Hematopoietic multipotent progenitor cell treated with erythropoietin and hydrocortisone succinate and interleukin-3 and kit ligand, for 6 days (in vitro differentiated cells): ENCODE results near the gene CENPU.
A peak's percentile ranks its signal among the peaks of the same experiment; 100 is the strongest.
"Not testable (repeated sequence)": the region's sequence is repeated elsewhere in the genome, so short reads cannot be mapped to it uniquely, and the experiment has no call there.

ENCODE experiments used
- DNase-seq: peaks from one replicate; pipeline ENCODE4 v3.0.0-alpha.2; 2015

Gene CENPU, protein sequence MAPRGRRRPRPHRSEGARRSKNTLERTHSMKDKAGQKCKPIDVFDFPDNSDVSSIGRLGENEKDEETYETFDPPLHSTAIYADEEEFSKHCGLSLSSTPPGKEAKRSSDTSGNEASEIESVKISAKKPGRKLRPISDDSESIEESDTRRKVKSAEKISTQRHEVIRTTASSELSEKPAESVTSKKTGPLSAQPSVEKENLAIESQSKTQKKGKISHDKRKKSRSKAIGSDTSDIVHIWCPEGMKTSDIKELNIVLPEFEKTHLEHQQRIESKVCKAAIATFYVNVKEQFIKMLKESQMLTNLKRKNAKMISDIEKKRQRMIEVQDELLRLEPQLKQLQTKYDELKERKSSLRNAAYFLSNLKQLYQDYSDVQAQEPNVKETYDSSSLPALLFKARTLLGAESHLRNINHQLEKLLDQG

DNA sequence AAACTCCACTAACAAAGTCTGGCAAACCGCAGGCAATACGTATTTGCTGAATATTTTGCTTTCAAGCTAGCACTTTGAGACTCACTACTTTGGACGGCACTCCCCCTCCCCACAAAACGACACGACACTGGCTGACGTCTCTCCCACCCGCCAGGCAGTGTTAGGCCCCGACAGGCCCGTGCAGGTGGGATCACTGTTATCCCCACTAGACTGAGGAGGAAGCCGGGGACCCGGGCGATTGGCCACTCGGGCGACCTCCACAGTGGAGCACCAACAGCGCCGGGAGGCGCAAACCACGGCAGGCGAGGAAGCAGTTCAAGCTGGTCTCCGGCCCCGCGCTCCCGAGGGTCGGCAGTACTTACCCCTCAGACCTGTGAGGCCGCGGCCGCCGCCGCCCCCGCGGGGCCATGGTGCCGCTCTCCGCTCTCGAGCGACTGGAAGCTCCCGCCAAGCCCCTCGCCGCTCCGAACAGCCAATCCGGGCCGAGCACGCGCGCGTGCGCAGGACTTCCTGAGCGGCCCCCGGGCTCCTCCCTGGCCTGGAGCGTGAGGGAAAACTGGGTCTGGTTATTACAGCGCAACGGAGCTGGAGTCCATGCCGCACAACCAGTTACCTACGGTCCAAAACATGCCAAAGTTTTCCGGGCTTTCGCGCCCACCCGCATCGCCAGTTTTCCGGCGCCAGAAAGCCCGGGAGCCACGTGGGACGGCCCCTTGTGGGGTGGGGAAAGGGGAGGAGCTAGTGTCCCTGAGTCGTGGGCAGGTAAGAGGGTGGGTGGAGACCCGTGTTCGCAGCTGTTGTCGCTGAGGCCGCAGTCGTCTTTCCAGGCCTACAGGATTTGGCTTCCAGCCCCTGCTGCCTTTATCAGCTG, at the start of gene CENPU:
Gene CENPU (minus strand): TSS at position 443 of the 871 bp plus-strand sequence. CDS start 34 bp downstream, at position 409.
- peak; percentile 99 for DNase-seq

DNA sequence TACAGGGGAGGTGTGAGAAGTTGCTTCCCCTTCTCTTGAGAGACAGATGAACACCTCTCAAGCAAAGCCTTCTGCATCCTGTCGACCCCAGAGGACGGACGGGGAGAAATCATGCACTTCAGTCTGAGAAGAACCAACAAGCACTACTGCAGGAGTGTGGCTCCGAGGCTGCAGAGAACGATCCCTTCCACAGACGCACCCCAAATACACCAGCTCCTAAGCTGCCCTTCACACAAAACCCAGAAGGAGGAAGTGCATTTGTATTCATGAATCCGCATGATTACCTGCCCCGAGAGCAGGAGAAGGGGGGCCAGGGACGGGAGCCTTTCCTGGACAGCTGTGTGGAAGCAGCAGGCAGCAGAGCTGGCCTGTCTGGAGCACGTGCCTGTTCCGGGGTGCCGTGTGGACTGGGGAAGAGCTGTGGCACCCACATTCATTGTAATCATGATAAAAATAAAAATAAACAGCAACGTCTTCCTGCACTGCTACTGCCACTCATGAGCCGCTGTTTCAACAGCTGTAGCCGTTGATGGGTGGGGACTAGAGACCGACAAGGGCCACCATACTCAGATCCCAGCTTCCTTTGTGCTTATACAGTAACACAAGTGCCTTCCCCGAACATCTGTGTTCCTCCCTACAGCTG, 49.0 kb upstream of the CENPU start:
- DNase-seq = peak; percentile 60

DNA sequence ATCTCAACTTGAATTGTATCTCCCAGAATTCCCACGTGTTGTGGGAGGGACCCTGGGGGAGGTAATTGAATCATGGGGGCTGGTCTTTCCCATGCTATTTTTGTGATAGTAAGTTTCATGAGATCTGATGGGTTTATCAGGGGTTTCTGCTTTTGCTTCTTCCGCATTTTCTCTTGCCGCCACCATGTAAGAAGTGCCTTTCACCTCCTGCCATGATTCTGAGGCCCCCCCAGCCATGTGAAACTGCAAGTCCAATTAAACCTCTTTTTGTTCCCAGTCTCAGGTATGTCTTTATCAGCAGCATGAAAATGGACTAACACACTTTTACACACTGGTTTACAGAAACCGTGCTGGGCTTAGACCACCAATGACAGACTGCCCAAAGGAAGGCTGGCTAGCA, 45.3 kb upstream of the CENPU start:
- DNase-seq = not testable (repeated sequence)

DNA sequence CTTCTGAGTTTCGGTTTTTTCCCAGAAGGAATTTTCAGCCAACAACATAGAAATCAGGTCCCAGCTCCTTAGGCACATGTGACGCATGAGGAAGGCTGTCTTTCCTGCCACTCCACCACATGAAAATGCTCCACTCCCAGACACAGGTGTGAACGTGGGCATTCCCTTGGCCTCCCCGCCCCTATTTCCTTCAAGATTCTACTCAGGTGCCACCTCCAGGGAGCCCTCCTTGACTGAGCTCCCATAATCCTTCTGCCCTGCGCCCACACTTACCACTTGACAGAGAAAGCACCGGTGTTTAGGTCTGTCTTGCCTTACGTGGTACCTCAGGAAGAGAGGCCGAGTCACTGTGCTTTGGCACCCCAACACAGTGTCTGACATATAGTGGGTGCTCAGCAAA, 44.4 kb upstream of the CENPU start:
- no peak for DNase-seq

DNA sequence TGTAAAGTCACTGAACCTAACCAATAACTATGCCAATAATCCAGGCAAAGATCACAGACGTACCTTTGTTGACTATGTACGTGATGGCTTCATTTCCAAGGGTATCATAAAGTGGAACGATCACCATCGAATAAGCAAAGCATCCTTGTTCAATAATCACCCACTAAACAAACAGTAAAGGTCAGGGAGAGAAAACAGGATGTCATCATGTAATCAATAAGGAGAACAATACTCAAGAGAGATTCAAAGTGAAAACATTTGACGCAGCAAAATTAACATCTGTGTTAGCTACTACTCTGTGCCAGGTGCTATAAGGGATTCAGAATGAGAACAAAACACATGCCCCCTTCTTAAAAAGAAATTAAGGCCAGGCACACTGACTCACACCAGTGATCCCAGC, 42.9 kb upstream of the CENPU start:
- no peak for DNase-seq

DNA sequence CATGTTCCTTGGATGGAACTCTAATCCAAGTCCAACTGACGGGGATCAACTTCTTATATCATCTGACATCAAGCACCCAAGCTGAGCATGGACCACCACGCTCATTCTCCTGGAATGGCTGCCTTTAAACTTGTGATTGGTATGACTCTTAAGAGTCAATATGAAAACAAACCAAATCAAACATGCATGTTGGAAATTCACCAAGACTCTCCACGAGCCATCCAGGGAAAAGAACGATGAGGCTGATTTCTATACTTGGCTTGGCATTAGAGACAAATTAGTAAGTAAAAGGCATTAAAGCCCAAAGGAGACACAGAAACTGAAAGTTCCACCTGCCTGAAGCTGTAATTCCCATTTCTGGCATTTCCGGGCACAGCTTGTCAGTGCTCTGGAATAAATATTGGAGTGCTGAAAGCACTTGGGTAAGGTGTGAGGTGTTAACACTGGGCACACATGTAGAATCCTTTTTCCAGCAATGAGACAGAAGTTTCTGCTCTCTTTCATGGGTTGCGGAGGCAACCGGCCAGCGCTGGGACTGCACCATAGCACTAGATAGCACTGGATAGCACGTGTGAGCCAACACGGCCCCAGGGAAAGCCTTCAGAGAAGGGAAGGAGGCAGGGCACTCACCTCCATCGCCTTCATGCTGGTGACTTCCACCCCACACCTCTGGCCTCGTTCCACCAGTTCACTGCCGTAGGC, 42.1 kb upstream of the CENPU start:
- DNase-seq = no peak

DNA sequence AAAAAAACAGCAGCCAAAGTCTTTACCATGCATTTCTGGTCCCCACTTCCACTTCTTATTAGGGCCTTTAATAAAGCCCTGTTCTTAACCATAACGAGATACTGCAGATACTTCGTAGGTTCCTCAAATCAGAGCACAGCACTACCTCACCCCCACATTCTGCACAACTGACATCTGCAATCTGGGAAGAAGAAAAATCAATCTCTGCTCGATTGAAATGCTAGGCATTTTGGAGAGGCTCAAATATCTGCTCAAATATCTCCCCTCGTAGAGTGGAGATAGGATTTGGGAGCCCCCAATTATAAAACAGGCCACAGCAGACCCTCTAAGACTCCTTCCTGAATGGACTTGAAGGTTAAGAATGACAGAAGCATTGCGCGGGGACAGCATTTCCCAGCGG, 40.3 kb upstream of the CENPU start:
- no peak for DNase-seq

DNA sequence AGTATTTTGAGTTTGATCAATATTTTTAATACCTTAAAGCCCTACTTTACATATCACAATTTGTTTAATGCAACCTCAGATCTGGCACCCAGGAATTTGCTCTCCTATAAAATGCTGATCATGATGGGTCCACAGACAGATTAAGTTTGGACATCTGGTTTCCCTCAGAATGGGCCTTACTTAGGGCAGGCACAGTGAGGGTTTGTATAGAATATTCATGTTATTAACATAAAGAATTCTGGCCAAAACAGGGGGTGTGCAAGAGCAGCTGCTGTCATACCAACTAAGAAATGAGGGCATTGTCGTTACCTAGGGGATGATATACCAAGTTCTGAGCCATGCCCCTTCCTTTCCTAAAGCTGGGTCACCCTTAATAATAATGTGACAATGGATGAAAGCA, 37.5 kb upstream of the CENPU start:
- DNase-seq = no peak

DNA sequence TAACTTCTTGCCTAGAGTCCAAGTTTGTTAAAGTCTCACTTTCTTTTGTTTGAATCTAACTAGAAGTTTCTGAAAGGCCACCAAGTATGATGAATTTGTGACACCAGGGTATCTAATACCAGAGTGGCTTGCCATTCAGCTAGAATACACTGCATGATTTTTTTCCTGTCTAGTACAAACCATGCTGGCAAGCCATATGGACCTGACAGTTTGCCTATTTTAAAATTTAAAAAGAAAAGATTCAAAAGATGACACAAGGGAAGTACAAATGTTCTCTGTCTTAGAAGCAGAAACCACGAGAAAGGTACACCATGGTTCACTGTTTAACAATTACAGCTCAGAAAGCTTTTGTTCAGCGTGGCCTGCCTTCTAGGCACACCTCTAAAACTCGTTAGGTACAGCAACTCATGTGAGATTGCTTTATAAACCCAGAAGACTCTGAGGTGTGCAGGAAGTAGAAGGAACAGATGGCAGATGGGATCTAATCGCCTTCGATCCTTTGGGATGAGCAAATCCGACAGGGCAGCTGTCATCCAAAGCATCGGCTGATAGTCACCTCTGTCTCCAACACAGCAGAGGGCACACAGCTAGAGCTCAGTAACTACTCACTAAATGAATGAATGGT, 35.4 kb upstream of the CENPU start:
- DNase-seq = no peak

DNA sequence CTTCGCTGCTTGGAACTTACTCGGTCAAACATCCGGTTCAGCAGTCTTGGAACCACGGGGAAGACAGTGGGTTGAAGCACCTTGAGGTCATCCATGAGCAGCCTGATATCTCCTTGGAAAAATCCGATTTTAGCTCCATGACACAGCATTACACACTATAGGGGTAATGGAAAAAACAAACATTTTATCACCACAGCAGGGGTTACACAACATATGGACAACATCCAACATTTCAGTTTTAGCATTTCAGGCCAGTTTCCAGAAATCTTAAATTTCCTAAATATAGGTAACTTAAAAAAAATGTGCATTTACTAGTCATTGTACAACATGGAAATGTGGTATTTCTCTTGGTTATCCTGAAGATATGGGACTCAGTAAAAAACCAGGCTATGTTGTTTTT, 34.4 kb upstream of the CENPU start:
- DNase-seq = no peak

DNA sequence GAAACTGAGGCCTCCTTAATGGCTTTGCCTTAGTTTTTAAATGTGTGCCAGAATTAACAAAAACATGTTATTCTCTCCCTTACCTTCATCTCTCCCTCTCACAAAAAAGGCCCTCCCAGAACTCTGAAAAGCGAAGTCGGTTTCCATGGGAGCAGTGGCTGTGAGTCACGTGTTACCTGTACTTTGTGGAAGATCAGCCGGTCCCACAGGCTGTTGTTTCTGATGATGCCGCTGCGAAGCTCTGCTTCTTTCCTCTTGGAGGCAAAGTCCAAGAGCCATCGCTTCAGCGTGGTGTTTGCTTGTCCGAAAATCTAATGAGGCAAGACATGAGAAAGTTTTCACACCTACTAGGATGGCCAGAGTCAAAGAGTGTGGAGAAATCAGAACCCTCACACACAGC, 32.5 kb upstream of the CENPU start:
- DNase-seq = no peak

DNA sequence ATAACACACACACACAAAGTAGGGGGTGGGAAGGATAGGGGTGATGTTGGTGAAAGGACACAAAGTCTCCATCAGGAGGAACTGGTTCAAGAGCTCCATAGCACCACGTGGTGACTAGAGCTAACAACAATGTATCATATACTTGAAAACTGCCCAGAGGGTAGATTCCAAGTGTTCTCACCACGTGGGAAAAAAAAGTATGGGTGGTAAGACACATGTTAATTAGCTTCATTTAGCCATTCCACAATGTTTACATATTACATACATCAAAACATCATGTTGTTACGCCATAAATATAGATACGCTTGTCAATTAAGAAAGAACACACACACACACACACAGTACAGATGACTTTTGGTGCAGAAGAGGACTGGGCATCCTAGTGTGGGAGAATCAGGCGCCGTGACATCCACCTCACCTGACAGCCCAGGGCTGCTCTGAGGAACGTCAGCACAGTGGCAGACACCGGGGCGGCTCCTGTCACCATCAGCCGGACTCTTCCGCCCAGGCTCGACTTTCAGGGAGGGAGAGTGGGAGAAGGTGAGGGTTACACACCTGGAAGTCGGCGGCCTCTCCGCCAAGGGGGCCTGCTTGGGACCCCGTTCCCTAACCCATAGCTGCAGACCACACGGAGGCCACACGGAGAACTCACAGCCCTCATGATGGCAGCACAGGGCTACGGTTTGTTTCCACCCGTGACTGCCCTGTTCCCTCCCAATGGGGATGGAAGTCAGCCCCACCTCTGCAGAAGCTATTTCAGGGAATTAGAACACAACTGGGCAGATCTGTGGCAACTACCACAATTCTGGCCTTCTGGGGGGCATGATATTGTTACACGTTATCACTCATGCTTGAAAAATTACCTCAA, 31.8 kb upstream of the CENPU start:
- no peak for DNase-seq

DNA sequence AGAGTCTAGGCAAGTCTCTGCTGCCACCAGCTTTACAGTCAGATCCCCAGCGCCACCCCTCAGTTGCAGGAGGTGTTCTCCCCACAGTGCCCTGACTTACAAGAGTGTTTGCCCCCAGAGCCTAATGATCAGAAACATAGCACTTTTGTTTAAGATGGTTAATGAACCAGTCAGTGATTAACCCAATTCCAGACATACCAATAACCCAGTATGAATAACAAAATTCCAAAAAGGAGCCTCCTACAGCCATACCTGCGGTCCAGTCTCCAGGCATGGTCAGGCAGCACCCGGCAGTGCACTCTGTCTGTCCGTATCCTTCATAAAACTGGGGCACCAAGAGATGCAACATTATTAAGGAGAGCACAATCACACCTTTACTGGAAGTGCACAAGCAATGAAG, 30.7 kb upstream of the CENPU start:
- no peak for DNase-seq

DNA sequence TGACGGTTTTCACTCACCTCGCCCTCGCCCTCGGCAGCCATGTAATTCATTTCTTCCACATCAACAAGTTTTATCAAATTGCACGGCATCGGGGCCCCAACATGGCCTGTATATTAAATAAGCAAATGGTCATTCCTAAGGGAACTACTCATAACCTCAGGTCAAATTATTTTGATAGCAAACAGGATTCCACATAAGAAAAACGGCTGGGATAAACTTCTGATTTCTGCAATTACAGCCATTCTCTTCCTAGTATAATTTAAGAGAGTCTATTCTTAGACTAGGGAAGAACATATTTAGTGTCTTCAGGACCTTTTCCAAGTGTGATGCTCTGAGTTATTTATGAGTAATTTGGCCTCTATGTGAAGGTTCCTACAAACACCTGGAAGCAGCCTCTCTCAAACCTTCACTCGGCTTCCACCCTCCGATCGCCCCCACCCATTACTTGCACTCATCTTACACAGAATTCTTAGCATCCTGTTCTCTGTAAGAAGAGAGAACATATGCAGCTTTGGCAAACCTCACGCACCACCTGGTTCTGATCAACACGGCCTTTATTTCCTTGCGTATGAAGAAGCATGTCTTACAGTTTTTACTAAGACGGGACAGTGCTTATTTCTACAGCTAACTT, 29.4 kb upstream of the CENPU start:
- no peak for DNase-seq

DNA sequence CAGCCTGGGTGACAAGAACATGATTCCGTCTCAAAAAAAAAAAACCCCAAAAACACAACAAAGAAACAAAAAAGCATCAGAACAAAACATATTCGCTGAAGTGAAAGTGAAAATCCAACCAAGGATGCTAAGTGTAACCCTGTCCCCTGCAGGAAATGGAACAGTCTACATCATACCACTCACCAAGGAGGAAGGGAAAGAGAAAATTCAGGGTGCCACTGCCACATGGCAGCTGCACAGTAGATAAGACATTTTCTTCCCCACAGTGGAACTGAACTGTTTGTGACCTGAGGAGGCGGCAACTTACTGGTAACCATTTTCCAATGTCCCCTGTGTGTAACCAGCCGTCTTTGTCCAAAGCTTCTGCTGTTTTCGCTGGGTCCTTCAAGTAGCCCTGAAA, 28.2 kb upstream of the CENPU start:
- peak; percentile 71 for DNase-seq

DNA sequence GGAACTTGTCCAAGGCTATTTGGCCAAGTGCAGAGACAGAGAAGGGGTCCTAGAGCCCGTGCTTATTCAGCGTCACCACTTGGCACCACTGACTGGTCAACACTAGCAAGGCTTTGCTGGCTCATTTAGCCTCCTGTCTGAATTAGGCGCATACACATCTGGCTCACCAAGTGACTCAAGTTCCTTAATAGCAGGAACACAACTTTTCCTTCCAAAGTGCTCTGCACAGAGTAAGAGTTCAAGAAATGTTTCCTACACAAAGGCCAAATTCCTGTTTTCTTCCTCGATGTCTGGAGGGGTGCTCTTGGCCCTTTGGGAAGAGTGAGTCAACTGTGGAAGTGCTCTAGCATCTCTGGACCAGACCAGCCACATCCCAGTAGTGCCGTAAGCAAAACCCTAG, 26.8 kb upstream of the CENPU start:
- no peak for DNase-seq

DNA sequence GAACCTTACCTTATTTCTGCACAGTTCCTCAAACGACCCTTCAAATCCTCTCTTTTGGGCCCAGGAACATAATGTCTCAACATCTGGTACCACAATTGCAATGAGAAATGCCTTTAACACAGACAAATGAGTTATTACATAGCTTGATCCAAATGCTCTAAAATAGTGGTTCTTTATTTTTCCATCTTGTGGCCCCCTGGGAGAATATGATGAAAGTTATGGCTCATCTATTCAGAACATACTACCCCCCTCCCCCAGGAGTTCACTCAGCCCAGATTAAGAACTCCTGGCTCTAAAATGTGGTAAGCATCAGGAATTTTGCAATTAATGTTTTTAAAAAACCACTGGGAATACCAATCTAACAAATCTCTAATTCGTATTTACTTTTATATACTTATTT, 23.9 kb upstream of the CENPU start:
- no peak for DNase-seq

DNA sequence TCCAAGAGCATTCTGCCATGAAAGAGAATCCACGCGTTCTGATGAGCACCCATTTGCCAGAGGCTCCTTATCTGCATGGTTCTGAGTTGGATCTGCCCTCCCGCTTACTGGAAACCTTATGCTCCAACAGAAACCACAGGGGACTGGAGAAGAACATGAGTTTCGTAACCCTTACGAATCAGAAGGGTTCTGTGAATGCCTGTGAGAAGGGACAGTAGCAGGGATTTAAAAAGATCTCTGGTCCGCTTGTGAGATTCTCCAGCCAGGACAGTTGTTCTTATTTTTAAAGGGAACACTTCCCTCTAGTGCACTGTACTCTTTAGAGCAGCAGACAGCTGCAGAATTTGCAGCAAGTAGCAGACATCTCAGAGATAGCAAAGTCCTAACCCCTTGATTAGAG, 22.5 kb upstream of the CENPU start:
- peak; percentile 21 for DNase-seq

DNA sequence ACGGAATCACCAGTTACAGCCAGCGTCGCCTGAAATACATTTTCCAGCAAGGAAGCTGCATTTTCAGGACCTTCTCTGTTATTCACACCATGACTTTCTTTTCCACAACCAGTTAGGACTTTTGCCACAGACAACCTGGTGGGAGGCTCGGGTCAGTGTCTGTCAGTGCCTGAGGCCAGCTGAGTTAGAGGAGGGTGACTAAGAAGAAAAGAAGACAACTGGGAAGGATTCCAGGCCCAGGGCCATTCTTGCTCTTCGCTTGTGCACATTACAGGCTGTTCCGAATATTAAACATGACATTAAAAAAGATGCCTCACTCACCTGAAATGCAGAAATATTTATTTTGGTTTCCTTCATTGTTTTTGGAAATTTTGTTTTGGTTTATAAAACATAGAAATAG, 21.4 kb upstream of the CENPU start:
- DNase-seq = no peak

DNA sequence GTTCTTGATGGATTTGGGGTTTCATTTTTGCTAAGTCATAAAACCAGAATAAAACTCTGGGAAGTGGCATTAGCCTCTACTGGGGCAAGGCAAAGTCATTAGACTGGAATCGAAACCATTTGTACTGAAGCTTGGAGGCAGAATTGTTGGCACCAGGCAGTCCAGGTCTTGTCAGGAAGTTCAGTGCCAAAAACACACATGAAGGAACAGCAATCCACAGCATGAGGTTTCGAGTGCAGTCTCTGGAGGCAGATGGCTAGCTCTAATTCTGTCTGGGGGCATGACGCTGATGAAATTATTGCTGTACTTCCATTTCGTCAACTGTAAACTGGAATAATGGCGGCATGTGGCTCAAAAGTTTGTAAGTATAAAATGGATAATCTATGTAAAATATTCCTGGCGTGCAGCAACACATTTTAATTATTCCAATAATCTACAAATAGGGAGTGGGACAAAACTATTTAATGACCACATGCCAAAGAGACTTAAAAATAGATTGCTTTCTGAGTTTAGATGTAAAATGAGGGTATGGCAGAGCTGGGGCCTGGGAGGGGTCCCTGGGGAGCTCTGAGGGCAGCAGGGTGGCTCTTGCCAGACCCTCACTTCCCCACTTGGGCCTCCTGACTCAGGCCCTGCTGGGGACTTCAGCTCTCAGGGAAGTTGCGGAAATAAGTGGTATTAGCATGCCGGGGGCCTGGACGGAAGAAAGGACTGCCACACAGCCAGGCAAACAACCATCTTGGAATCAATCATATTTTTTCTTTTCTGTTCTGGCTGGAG, 18.8 kb upstream of the CENPU start:
- no peak for DNase-seq
